ENCODE results near the gene FYN. TPM values are rescaled to one million over a fixed set of nuclear protein-coding genes. Genes with fewer than 3 reads are reported as not detected.

The FYN gene
- polyA plus RNA-seq, 1 donor = 169 TPM

DNA sequence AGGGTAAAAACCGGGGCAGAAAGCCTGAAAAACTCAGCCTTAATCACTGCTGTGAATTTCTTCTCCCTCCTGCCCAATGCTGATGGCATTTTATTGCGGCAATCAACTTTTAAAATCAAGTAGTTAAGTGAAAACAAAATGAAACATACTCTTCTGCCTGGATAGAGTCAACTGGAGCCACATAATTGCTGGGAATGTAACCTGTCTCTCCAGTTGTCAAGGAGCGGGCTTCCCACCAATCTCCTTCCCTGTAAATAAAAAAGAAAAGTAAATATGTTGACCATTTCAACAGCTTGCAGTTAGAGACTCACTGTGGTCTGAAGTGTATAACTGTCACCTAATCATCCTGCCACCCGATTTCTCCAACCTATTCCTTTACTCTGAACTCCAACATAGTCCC is 165.5 kb downstream of the FYN start:
- no peak for DNase-seq

DNA sequence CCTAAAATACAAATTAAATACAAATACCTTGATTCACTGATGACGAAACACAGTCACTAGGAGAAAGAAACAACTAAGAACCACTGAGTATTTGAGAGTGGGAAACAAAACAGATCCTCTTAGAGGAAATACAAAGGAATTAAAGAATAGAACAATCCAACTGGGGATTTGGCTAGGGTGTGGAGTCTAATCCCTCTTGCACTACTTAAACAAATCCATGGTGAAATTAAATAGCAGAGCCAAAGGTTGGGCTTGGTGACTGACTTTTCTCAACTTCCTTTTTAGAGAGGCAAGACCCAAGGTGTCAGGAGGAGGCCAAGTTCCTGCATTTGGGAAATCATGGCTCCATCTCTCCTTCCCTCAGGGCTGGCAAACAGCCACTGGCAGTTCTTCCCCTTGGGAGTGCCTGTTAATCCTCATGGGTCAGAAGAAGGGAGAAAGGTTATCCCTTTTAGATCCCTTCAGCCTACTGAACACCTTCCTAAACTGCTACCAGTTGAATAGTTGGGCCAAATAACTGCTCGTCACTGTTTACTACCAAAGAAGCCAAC is 166.3 kb downstream of the FYN start:
- no peak for DNase-seq

DNA sequence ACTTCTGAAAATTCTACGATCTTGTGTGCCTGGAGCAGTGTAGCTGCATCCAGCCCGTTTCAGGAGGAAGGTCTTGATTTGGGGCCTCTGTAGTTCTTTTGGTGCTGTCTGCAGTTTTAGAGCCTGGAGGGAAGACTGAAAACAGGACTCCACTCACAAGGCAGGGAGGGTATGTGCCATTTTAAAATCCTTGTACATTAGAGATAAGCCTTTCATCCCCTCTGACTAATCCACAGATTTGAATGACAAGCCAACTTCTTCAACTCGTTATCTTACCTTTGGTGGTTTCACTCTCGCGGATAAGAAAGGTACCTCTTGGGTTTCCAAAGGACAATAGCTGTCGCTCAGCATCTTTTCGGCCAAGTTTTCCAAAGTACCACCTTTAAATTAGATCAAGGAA is 169.5 kb downstream of the FYN start:
- DNase-seq = no peak

DNA sequence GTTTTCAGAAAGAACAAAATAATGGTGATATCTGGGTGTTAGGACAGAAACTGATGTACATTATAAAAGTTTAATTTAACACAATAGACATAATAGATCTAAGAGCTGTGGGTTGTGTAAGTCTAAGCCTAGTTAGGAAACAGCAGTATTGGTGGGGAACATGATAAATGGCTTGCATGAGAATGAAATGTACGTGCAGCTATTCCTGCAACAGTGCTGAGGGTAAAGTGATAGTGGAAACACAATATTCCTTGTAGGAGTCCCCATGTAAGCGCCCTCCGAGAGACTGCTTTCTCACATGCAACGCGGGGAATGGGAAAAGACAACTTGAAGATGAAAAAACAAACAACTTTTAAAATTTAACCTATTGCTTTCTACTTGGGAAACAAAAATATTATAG is 171.0 kb downstream of the FYN start:
- DNase-seq = no peak

DNA sequence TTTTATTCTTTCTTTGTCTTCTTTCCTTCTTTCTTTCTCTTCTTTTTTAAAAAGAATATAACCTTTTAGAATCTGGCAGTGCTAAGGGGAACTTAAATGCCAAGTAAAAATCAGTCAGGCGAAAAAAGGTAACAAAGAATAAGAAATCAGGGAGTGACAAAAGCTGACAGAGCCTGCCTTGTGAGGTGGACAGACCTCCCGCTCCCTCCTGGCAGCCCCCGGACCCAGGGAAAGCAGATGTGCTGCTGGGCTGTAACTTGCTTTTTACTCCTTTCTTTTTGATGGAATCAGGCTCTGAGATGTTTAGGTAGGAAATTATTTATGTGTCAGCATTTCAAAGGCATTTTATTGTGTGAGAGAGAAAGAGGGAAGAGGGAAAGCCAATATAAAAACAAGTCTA is 172.1 kb downstream of the FYN start:
- no peak for DNase-seq

DNA sequence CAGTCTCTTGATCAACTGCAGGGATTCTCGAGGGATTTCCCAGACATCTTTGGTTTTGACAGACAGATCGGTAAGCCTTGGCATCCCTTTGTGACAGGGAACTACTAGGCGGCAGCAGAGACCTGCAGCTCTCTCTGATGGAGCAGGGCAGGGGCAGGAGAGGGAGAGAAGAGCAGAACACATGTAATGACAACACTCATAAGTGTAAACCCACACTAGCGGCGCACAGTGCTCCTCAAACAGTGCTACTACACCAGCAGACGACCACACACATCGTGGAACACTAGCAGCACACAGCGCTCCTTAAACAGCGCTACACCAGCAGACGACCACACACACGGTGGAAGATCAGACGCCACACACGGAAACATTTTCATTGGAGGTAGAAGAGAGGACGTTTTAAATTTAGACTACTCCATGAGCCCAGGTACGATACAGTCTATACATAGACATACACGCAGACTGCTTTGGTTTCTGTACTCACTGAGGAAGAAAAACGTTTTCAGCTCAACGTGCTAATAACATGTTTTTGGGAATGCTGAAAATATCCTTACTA is 173.0 kb downstream of the FYN start:
- DNase-seq = no peak

DNA sequence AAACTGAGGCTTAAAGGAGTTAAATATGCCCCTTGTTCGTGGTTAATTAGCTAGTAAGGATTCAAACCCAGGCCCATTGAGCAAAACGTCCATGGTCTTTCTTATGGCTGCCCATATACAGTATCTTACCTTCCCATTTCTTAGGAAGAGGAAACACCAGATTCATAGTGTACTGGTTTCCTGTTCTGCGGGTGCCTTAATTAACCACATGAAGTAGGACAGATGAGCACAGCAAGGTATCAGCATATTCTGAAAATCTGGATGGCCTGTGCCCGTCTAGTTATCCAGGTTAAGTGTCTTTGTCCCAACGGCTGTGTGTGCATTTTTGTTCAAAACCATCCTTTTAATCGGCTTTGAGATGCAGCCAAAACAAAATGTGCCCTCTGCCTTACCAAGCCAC is 174.1 kb downstream of the FYN start:
- no peak for DNase-seq

DNA sequence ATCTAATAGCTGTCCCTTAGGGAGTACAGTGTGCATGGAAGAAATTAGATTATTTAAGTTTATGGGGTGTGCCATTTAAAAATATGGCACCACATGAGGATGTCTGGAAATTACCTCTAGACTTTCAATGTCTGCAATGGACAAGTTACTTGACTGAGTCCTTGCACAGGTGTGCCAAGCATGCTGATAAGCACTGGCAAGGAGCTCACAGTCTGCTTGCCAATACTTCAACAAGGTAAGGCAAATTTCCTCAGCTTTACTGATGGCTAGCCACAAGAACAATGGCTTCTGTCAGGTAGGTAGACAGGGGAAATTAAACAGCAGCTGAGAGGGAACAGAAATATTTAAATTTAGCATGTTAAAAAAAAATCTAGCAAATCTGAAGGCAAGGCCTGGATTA is 176.4 kb downstream of the FYN start:
- DNase-seq = no peak

DNA sequence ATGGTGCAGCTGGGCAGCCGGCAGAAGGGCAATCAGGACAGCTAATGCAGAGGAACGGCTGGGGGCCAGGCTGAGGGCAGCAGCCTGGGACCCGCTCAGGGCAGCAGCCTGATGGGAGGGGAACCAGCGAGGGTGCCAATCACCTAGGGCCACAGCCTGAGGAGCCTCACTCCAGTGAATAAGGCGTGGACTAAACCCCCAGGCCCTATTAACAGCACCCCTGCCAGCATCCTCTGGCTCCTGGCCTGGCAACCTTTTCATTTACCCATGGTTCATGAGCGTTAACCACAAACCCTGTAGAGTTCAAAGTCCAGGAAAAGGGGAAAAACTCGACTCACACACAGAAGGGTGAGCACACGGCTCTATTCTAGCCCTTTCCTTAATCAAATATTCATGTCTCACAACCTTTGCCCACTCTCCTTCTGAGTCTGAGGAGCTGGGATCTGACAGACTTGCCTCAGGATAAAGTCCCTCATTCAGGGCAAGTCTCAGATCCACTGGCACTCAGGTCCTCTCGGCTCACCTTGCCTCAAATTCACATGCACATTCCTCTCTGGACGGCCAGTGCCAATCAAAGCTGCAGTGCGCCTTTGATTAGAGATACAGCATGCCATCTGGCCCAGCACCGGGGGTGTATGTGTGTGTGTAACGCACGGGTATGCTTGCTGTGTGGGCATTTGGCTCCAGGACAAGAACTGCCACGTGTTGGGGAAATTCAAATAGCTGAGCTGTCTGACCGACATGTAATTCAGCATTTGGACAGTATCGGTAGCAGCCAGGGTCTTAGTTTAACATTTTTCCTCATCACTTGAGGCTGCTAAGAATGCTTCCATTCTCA is 180.7 kb downstream of the FYN start:
- no peak for DNase-seq

DNA sequence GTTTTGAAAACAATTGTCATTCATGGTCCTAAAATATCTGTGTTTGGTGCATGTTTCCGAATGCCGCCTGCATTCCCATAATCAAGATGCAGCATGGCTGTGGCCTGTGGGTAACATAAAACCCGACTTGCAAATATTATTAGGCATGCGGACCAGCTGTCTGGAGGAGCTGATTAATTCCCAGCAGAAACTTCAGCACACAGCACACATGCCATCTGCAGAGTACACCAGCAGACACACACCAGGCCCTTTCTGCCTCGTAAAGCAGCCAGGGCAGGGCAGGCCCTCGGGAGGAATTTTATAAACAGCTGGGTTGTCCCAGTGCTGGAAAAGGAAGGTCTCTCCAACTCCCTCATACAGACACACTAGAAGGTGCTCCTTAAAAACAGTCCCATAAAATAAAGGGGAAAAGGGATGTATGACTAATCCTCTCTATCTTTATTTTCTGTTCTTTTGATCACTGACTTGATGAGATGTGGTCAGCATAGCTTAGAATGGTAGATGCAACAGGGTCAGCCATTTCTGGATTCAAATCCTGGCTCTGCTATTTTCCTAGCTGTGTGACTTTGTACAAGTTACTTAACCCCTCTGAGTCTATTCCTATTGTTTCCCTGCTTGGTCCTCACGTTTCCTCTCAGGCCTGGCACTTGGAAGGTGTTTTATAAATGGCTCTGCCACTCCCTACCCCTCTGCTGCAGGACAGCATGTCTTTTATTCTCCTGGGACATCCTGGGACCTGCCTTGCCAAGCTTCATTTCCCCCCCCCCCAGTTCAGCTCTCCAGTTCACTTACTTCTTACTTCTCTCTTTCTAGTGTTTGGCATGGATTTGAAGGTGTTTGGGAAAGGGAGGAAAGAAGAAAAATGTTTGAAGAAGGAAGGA is 181.7 kb downstream of the FYN start:
- no peak for DNase-seq

DNA sequence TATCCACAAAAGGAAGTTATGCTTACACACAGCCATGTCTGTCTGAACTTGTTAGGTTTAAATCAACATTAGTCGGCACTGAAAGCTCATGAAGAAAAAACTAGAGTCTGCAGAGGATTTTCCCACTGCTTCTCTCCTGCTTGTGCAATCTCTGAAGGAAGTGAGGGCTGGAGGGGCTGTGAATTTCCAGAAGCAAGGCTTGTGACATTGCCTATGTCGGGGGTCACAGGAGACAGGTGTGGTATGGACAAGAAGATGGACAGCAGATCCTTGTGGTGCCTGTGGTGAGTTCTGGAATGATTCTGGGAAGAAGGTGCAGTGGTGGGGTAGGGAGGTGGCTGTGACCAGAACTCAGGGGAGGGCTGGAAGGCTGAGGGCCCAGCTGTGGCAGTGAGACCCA is 183.3 kb downstream of the FYN start:
- no peak for DNase-seq

DNA sequence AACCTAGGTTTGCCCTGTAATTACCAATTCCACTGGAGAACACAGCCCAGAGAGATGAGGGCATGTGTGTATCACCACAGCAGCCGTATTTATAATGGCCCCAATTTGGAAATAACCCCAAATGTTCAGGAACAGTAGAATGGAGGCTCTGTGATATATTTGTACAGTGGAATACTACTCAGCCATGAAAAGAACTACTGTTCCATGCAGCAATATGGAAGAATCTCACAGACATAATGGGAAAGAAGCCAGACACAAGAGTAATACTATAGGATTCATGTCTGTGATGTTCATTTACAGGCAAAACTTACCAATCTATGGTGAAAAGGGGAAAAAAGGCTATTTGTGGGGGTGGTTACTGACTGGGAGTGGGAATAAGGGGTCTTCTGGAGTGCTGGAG is 183.8 kb downstream of the FYN start:
- no peak for DNase-seq

DNA sequence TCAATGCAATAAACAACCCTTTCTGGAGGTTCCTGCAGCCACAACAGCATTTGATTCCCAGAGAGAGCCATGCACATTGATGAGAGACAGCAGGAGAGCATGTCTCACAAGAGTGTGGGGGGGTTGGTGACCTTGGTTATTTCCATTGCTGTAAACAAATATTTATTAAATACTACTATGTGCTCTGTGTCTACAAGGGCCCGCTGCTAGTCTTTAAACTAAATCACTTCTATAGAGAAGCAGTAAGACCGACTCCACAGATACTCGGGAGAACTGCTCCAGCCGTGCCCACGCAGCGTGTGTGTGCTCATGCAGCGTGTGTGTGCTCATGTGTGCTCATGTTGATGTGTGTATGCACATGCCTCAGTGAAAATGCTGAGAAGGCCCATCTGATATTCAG is 184.9 kb downstream of the FYN start:
- no peak for DNase-seq

DNA sequence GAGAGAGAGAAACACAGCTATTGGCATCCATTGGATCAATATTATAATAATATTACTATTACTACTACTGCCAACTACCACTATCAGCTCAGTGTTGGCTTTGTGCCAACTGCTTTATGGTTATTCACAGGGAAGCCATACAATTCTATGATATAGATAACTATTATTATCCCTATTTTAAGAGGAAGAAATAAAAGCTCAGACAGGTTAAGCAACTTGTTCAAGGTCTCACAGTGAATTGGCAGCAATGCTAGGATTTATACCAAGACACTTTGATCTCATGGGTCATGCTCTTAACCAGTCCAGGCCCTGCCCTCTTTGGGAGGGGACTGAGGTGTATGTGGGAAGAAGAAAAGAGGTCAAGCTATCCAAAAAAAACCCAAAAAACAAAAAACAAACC is 185.6 kb downstream of the FYN start:
- DNase-seq = no peak

DNA sequence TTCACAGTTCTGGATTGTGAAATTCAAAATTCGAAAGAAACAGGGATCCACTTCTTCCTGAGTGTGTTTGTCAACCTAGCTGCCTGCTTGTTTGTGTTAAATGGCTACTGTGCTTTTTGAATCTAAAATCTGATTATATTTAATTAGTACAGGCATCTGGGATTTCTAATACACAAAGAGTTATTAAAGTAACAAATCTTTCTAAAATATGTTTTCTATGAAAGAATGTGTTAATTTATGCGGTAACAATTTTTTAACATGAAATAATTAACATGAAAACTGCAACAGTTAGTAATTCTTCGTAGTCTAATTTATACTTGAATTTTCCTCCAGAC is 186.4 kb downstream of the FYN start:
- DNase-seq = no peak

DNA sequence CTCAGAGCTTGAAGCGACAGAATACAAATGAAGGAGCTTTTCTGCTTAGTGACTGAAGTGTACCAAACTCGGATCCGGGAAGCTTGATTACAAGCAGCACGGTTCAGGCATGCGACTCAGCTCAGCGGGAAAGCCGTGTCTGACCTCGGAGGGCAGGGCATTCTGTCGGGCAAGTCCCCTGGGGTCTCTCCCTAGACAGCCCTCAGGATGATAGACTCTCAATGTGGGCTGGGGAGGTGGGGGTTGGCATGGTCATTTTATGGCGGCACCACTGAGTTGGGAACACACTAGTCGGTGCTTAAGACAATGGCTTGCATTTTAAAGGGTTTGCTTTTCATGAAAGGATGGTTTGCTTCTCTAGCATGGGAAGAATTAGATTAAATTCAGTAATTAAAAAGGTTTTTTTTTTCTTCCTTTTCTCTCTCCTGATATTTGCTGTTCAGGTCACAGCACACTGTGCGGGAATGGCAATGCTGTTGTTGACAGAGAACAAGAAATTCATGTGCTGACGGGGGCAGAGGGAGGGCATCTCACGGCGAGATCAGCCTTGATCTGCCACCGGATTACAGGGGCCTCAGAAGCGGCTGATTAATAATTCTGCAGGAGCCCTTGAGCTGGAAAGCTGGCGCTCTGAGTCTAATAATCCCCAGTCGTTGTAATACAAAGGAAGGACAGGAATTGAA is 186.9 kb downstream of the FYN start:
- no peak for DNase-seq

DNA sequence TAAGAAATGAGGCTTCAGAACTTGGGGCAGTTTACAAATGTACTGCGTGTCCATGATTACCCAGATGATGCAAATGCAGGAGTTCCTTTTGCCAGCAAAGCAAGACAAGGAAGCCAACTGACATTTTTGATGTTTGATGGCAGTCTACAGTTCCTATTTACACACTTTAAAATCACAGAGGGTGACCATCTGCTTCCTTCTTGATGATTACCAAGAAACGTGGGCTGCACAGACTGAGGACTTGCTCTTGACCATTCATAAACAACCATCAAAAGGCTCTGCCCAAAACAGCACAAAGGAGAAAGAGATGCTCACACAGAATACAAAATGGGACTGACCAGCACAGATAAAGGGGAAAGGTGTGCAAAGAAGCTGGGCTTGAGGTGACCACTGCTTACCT is 187.7 kb downstream of the FYN start:
- no peak for DNase-seq

DNA sequence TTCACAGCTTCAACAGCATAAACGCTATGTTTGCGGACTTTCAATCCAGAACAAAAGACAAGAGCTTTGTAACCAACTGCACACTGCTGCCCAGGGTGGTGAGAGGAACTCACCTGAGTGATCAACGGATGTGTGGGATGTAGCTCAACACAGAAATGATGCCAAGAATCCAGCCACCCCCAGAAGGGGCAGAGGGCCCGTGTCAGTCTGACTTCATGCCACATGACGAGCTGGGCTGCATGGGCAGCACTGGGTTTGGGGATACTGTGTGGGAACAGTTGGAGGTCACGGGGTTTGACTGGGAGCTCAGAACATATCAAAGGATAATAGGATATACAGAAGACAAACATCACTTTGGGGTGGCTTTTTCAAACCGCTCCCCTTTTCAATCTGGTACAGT is 188.2 kb downstream of the FYN start:
- no peak for DNase-seq

DNA sequence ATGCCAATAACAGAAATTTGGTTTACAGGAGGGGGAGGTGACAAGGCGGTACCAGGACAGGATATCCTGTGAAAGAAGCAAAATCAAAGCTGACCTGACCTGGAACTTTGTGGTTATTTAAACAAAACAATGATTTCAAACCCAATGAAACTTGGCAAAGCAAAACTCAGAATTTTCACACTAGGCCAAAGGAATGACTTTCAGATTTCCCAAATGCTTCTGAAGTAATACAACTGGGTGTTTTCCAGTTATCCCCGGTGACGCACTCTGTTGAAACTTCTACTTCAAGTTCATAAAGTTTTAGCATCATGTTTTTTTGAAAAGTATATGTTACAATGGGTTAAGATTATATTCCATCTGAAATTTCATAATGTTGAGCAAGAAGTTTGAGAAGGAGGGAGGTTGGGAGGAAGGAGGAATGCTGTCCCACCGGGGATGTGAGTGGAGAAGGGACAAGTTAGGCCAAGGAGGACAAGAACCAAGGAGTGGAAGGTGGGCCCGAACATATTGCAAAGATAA is 189.4 kb downstream of the FYN start:
- no peak for DNase-seq

DNA sequence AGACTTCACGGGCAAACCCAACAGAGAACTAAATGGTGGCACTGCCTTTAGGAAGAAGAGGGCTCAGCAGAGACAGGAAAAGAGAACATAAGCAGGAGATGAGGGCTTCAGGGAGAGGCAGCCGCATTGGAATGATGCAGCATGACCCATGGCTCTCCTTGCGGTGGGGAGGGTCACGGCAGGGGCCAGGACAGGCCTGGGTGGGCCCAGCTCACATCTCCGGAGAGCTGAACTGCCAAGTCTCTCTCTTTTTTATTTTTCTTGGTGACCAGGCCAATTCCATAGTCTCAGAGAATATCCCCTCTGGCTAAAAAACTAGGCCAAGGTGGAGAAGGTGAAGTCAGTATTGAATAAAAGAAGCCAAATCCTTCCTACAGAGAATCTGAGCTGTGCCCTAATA is 190.1 kb downstream of the FYN start:
- DNase-seq = no peak

DNA sequence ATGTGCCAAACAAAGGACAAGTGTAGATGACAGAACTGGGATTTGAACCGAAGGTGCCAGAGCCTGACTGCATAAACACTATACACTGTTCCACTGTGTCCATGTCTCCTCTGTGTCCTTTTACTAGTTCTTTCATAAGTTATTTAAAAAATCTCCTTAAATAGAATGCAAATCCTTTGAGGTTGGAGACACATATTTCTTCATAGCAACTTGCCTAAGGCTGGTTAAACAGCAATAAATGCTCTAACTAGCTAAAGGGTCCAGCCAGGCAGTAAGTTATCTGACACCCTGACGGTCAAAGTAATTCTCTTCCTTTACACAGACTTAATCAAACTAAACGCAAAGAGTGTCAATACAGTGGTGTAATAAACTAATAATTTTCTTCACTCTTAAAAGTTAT is 191.4 kb downstream of the FYN start:
- no peak for DNase-seq
